Hepatocyte (in vitro differentiated cells): ENCODE measurements around the gene ZNRF3. TPM values are rescaled to one million over a fixed set of nuclear protein-coding genes. Genes with fewer than 3 reads are reported as not detected.

Experiments used
- DNase-seq: peaks from one replicate; pipeline ENCODE4 v3.0.0-alpha.2; 2016; ENCODE audit warnings: low spot score
- H2AFZ ChIP-seq: fragments of 200-600 bp; sonication (generic); 2 replicates; pipeline ENCODE4 v1.6.0; 2016; ENCODE audit warnings: antibody characterized with exemption, mild to moderate bottlenecking
- H3K27ac ChIP-seq: fragments of 200-600 bp; sonication (generic); 2 replicates; pipeline ENCODE4 v1.5.1; 2016; ENCODE audit warnings: mild to moderate bottlenecking
- H3K27me3 ChIP-seq: fragments of 200-600 bp; sonication (generic); 2 replicates; pipeline ENCODE4 v1.6.1; 2016
- H3K36me3 ChIP-seq: fragments of 200-600 bp; sonication (generic); replicated peaks from 2 replicates; pipeline ENCODE4 v1.5.1; 2016; ENCODE audit warnings: low read depth; ENCODE audit not compliant: insufficient read depth
- H3K4me1 ChIP-seq: fragments of 200-600 bp; sonication (generic); 2 replicates; pipeline ENCODE4 v1.5.1; 2016; ENCODE audit warnings: mild to moderate bottlenecking, moderate library complexity; ENCODE audit not compliant: insufficient read depth
- H3K4me2 ChIP-seq: fragments of 200-600 bp; sonication (generic); 2 replicates; pipeline ENCODE4 v1.6.0; 2016
- H3K4me3 ChIP-seq: fragments of 200-600 bp; sonication (generic); 2 replicates; pipeline ENCODE4 v1.5.1; 2016; ENCODE audit warnings: mild to moderate bottlenecking
- H3K79me2 ChIP-seq: fragments of 200-600 bp; sonication (generic); 2 replicates; pipeline ENCODE4 v1.6.0; 2017; ENCODE audit warnings: mild to moderate bottlenecking
- H3K9me2 ChIP-seq: fragments of 200-600 bp; sonication (generic); replicated peaks from 2 replicates; pipeline ENCODE4 v1.6.0; 2017; ENCODE audit warnings: mild to moderate bottlenecking; ENCODE audit not compliant: insufficient read depth
- H3K9me3 ChIP-seq: fragments of 200-600 bp; sonication (generic); 2 replicates; pipeline ENCODE4 v1.5.1; 2016; ENCODE audit warnings: low read depth, mild to moderate bottlenecking
- H4K20me1 ChIP-seq: fragments of 200-600 bp; sonication (generic); 2 replicates; pipeline ENCODE4 v1.6.0; 2016; ENCODE audit warnings: mild to moderate bottlenecking; ENCODE audit not compliant: insufficient read depth, poor library complexity, severe bottlenecking
- EZH2 ChIP-seq: fragments of 200-600 bp; sonication (generic); IDR thresholded peaks from 2 replicates; pipeline ENCODE4 v1.6.1; 2016; ENCODE audit warnings: antibody characterized with exemption, mild to moderate bottlenecking, borderline replicate concordance
- EZH2phosphoT487 ChIP-seq: fragments of 200-600 bp; sonication (generic); IDR thresholded peaks from one replicate; pipeline ENCODE4 v1.6.1; 2018; ENCODE audit warnings: antibody characterized with exemption, mild to moderate bottlenecking, low read depth, moderate library complexity; ENCODE audit not compliant: unreplicated experiment, severe bottlenecking
- WGBS: methylation state at CpG from one replicate; pipeline ENCODE4 v1.1.6; 2016; ENCODE audit warnings: low lambda C conversion rate; ENCODE audit errors: missing lambda C conversion rate; 5-methylcytosine and 5-hydroxymethylcytosine counted together
- polyA plus RNA-seq: library from polyadenylated mRNA; unstranded; fragments of >200 nt; fragmentation: Nextera tagmentation; extraction: Ambion mirVana; gene quantifications from 2 replicates; pipeline ENCODE4 v1.2.1, GENCODE V29; 2016
- total RNA-seq: library from RNA; depleted of rRNA; stranded (reverse); fragments of >200 nt; gene quantifications from 2 replicates; pipeline ENCODE4 v1.2.3, GENCODE V29; 2014
- TF ChIP-seq, protein P1 (sequence below): fragments of 200-600 bp; sonication (generic); IDR thresholded peaks from 2 replicates; pipeline ENCODE4 v1.5.1; 2016; ENCODE audit warnings: antibody characterized with exemption, mild to moderate bottlenecking; ENCODE audit not compliant: poor library complexity

The ZNRF3 gene
- total and polyA plus RNA-seq, 2 experiments from 2014 or later: 8.9 to 14.7 TPM

DNA sequence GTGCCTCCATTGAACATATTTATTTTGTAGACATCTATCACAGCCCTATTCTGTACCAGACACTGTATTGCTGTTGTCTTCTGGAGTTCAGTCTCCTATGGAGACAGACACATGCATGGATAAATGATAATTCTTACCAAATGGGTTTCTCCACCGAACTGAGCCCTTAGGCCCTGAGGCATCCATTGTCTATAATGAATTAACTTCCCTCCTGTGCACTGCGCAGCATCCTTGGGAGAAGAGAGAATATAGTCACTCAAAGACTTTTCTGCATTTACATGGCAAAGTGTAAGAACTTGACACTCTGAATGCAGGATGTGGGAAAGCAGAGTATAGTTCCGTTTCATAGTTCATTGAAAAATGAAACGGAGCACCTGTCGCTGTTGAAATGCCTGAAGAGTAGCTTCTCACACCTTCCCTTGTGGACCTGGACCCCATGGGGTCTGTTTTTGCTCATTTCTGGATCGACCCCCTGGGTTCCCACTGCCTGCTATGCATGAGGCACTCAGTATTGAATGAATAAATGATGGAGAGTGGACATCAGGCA lies 6.2 kb downstream of the ZNRF3 start:
- Histone ChIP-seq H3K27me3 (no peaks in the 10 kb centered on the region), H3K9me2 (no peaks in the 10 kb centered on the region), H3K4me3 (no peak overlapping the region), H3K9me3 (no peaks in the 10 kb centered on the region), H3K79me2 (peaks cover 91% of the 10 kb centered on the region), H2AFZ (no peak overlapping the region), H3K36me3 (no peaks in the 10 kb centered on the region), H4K20me1 (peaks cover 21% of the 10 kb centered on the region), H3K4me2 (no peak overlapping the region), H3K4me1 (peaks cover 31% of the 10 kb centered on the region), H3K27ac (no peak overlapping the region)
- TF ChIP-seq, protein P1, sequence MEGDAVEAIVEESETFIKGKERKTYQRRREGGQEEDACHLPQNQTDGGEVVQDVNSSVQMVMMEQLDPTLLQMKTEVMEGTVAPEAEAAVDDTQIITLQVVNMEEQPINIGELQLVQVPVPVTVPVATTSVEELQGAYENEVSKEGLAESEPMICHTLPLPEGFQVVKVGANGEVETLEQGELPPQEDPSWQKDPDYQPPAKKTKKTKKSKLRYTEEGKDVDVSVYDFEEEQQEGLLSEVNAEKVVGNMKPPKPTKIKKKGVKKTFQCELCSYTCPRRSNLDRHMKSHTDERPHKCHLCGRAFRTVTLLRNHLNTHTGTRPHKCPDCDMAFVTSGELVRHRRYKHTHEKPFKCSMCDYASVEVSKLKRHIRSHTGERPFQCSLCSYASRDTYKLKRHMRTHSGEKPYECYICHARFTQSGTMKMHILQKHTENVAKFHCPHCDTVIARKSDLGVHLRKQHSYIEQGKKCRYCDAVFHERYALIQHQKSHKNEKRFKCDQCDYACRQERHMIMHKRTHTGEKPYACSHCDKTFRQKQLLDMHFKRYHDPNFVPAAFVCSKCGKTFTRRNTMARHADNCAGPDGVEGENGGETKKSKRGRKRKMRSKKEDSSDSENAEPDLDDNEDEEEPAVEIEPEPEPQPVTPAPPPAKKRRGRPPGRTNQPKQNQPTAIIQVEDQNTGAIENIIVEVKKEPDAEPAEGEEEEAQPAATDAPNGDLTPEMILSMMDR: no peak
- TF ChIP-seq EZH2phosphoT487 (no peak), EZH2 (no peak)
- no peak for DNase-seq
- WGBS: 87% methylated on average over 6 of the region's 6 CpGs

DNA sequence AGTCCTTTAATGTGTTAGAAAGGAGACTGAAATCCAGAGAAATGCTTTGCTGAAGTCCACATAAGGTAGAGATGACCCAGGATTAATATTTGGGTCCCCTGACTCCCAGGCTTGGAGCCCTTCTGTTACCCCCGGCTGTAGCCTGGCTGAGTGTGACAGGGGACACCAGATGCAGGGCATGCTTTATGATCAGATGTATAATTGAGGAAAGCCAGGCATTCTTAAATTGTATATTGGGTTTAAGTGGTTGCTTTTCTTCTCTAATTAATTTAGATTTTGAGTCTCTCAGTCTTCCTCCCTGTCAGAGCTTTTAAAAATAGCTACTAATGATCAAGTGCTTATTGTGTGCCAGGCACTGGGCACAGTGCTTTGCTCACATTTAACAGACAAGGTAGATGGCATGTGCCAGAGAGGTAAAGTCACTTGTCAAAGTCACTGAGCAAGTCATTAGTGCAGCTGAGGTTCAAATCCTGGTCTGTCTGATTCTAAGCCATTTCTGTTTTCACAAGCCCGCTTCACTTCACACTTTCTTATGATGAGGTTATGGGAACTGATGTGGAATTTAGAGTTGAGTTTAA lies 7.9 kb downstream of the ZNRF3 start:
- Histone ChIP-seq H4K20me1 (peaks cover 12% of the 10 kb centered on the region), H3K79me2 (peaks cover 97% of the 10 kb centered on the region), H3K9me3 (no peaks in the 10 kb centered on the region), H2AFZ (no peak overlapping the region), H3K9me2 (no peaks in the 10 kb centered on the region), H3K4me1 (peaks cover 22% of the 10 kb centered on the region), H3K36me3 (no peaks in the 10 kb centered on the region), H3K27ac (no peak overlapping the region), H3K4me2 (no peak overlapping the region), H3K27me3 (no peaks in the 10 kb centered on the region), H3K4me3 (no peak overlapping the region)
- TF ChIP-seq, protein P1: no peak
- TF ChIP-seq EZH2 (no peak), EZH2phosphoT487 (no peak)
- 78% methylated on average over 2 of the region's 2 CpGs for WGBS
- DNase-seq: no peak

DNA sequence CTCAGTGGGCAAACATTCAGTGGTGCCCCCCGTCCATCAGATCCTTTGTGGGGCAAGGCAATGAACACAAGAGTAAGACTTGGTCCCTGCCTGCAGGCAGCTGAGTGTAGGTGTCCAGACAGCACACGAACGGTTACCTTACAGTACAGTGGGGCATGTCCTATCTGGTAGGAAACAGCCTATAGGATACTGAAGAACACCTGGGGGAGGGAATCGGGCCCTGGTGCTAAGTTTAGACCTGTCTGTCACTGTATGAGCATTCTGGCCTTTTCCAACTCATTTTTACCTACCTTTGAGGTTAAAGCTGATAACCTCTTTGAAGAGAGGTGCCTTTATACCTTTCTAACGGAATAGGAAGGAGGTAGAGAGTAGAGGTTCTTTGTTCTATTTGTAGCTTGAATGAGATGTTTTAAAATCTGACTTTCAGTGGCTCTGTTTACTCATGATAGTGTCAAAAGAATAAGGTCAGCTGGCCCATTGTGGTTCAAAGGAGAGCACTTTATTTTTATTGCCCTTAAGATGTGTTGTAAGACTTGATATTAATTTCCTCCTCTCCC lies 8.9 kb downstream of the ZNRF3 start:
- H3K4me2 ChIP-seq: peak overlapping the region; percentile 26
- H4K20me1 ChIP-seq: peaks cover 16% of the 10 kb centered on the region
- H3K9me3 ChIP-seq: no peaks in the 10 kb centered on the region
- peaks cover 18% of the 10 kb centered on the region for H3K4me1 ChIP-seq
- H3K27me3 ChIP-seq: no peaks in the 10 kb centered on the region
- no peak overlapping the region for H3K27ac ChIP-seq
- WGBS: 48% methylated on average over 5 of the region's 5 CpGs
- peaks cover 98% of the 10 kb centered on the region for H3K79me2 ChIP-seq
- TF ChIP-seq EZH2phosphoT487 (no peak), EZH2 (no peak)
- TF ChIP-seq, protein P1: no peak
- peak; percentile 34 for DNase-seq
- no peaks in the 10 kb centered on the region for H3K36me3 ChIP-seq
- no peak overlapping the region for H2AFZ ChIP-seq
- no peaks in the 10 kb centered on the region for H3K9me2 ChIP-seq
- H3K4me3 ChIP-seq: no peak overlapping the region
